Vagina (tissue), 2 donors: ENCODE data around the gene SDK2. TPM values are rescaled to one million over a fixed set of nuclear protein-coding genes. Genes with fewer than 3 reads are reported as not detected.

Experiments used
- DNase-seq, 2 donors: peaks; one replicate each; pipeline ENCODE4 v3.0.0-alpha.2; 2017; ENCODE audit errors: extremely low spot score in 2 of 2
- H3K27ac ChIP-seq: fragments of 200-600 bp; sonication (generic); one replicate; pipeline ENCODE4 v1.5.1; 2019
- H3K27me3 ChIP-seq: fragments of 200-600 bp; sonication (generic); one replicate; pipeline ENCODE4 v1.5.1; 2019
- H3K36me3 ChIP-seq, 2 donors: fragments of 200-600 bp; sonication (generic); one replicate each; pipeline ENCODE4 v1.5.1; 2017 to 2019
- H3K4me1 ChIP-seq: fragments of 200-600 bp; sonication (generic); one replicate; pipeline ENCODE4 v1.5.1; 2019
- H3K4me3 ChIP-seq, 2 donors: fragments of 200-600 bp; sonication (generic); 1 replicate in 1 of 2; 2 replicates in 1 of 2; pipeline ENCODE4 v1.5.1; 2016 to 2019
- H3K9me3 ChIP-seq: fragments of 200-600 bp; sonication (generic); one replicate; pipeline ENCODE4 v1.5.1; 2019
- POLR2A ChIP-seq, 2 donors: fragments of 450-650 bp; IDR thresholded peaks; one replicate each; pipeline ENCODE4 v1.6.1; 2017; ENCODE audit warnings: antibody characterized with exemption in 2 of 2, mild to moderate bottlenecking in 2 of 2, moderate library complexity in 2 of 2
- POLR2AphosphoS5 ChIP-seq, 2 donors: sonication (generic); formaldehyde crosslinking; IDR thresholded peaks; one replicate each; pipeline ENCODE4 v1.9.0; 2017; ENCODE audit warnings: antibody characterized with exemption in 2 of 2, mild to moderate bottlenecking in 2 of 2, low read depth in 1 of 2; ENCODE audit not compliant: insufficient read depth in 1 of 2
- intact Hi-C: fragments of 100-400 bp; cut with DNase I; formaldehyde crosslinking; loops from one replicate; pipeline ENCODE4 v1.15.1; 2023
- total RNA-seq: library from RNA; depleted of rRNA; stranded (reverse); fragments of >200 nt; gene quantifications from one replicate; pipeline ENCODE4 v1.2.3, GENCODE V29; 2016
- TF ChIP-seq, protein P1 (sequence below), 3 experiments: fragments of 450-650 bp in 2 of 3; fragments of 200-600 bp in 1 of 3; sonication (generic) in 1 of 3; IDR thresholded peaks; one replicate each; pipeline ENCODE4 v1.5.1; 2017 to 2019; ENCODE audit warnings: antibody characterized with exemption in 3 of 3, mild to moderate bottlenecking in 2 of 3, moderate library complexity in 2 of 3

The SDK2 gene
- total RNA-seq, 1 donor from 2014 or later, result 1.7 TPM

- H3K4me1 ChIP-seq, result peaks cover 94% of the 10 kb centered on the region
- TF ChIP-seq POLR2AphosphoS5 (IDR thresholded peaks at IDR 0.05; ENCODE audit: insufficient read depth in 1 of 2, low read depth in 1 of 2) (no peak), POLR2A (IDR thresholded peaks at IDR 0.05) (no peak)
- TF ChIP-seq, protein P1, sequence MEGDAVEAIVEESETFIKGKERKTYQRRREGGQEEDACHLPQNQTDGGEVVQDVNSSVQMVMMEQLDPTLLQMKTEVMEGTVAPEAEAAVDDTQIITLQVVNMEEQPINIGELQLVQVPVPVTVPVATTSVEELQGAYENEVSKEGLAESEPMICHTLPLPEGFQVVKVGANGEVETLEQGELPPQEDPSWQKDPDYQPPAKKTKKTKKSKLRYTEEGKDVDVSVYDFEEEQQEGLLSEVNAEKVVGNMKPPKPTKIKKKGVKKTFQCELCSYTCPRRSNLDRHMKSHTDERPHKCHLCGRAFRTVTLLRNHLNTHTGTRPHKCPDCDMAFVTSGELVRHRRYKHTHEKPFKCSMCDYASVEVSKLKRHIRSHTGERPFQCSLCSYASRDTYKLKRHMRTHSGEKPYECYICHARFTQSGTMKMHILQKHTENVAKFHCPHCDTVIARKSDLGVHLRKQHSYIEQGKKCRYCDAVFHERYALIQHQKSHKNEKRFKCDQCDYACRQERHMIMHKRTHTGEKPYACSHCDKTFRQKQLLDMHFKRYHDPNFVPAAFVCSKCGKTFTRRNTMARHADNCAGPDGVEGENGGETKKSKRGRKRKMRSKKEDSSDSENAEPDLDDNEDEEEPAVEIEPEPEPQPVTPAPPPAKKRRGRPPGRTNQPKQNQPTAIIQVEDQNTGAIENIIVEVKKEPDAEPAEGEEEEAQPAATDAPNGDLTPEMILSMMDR (IDR thresholded peaks at IDR 0.05), result no peak
- peak overlapping the region; percentile 93 for H3K27ac ChIP-seq
- H3K36me3 ChIP-seq, result peaks cover 0 to 22% of the 10 kb centered on the region in 2 donors
- H3K27me3 ChIP-seq, result no peaks in the 10 kb centered on the region
- DNase-seq, result no peak
- intact Hi-C loops, result loop anchor here (5.0 kb wide), 1 partner anchor 939 kb away; no protein-coding TSS in a partner anchor
- H3K9me3 ChIP-seq, result no peaks in the 10 kb centered on the region
- H3K4me3 ChIP-seq, result peak overlapping the region in 1 of 2 donors; percentile 3
These were observed 358.1 kb downstream of the SDK2 start for GRCh38 chr17:73285916-73286862.

DNA sequence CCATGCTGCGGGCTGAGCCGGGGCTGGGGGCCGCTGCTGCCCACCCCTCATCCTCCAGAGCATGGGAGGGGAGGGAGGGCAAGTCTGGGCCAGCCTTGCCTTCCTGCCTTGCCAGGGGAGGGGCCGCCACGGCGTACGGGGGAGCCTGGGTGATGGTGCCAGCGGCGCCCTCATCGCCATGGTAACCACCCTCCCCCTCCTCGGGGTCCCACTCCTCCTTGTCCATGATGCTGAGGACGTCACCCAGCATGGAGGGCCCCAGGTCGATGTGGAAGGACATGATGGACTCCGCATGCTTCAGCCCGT lies 358.7 kb downstream of the SDK2 start:
- H3K27me3 ChIP-seq, result no peaks in the 10 kb centered on the region
- peaks cover 0 to 22% of the 10 kb centered on the region in 2 donors for H3K36me3 ChIP-seq
- H3K4me1 ChIP-seq, result peaks cover 88% of the 10 kb centered on the region
- intact Hi-C loops, result loop anchor here (5.0 kb wide), 1 partner anchor 938 kb away; no protein-coding TSS in a partner anchor
- H3K9me3 ChIP-seq, result no peaks in the 10 kb centered on the region
- no peak overlapping the region for H3K4me3 ChIP-seq
- peak overlapping the region; percentile 93 for H3K27ac ChIP-seq
- TF ChIP-seq, protein P1 (IDR thresholded peaks at IDR 0.05), result no peak
- no peak for TF ChIP-seq POLR2A (IDR thresholded peaks at IDR 0.05)
- TF ChIP-seq POLR2AphosphoS5 (IDR thresholded peaks at IDR 0.05; ENCODE audit: insufficient read depth in 1 of 2, low read depth in 1 of 2), result no peak
- no peak for DNase-seq

DNA sequence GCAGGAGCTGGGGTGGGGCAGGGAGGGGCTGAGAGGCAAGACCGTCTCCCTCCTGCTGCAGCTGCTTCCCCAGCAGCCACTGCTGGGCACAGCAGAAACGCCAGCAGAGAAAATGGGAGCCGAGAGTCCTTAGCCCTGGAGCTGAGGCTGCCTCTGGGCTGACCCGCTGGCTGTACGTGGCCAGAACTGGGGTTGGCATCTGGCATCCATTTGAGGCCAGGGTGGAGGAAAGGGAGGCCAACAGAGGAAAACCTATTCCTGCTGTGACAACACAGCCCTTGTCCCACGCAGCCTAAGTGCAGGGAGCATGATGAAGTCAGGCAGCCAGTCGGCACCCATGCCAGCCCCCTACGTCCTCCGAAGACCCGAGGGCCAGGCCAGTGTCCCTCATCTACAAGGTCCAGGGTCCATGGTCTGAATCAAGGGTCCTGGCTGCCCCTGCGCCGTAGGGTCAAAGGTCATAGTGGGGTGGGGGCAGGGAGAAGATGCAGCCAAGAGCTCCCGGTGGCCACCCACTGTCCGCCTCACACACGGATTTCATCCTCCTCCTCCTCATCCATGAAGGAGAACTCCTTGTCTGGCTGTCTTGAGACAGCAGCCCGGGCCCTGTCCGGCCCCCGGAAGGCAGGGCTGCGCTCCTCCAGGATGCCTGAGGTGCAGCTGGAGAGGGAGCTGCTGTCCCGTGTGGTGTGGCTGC lies 359.2 kb downstream of the SDK2 start:
- no peaks in the 10 kb centered on the region for H3K9me3 ChIP-seq
- no peak overlapping the region for H3K4me3 ChIP-seq
- peaks cover 83% of the 10 kb centered on the region for H3K4me1 ChIP-seq
- intact Hi-C loops, result loop anchor here (5.0 kb wide), 1 partner anchor 938 kb away; no protein-coding TSS in a partner anchor
- no peak for DNase-seq
- H3K36me3 ChIP-seq, result peaks cover 0 to 22% of the 10 kb centered on the region in 2 donors
- peak overlapping the region; percentile 93 for H3K27ac ChIP-seq
- TF ChIP-seq POLR2AphosphoS5 (IDR thresholded peaks at IDR 0.05; ENCODE audit: insufficient read depth in 1 of 2, low read depth in 1 of 2) (no peak), POLR2A (IDR thresholded peaks at IDR 0.05) (no peak)
- TF ChIP-seq, protein P1 (IDR thresholded peaks at IDR 0.05), result no peak
- H3K27me3 ChIP-seq, result no peaks in the 10 kb centered on the region
